Esophagus squamous epithelium (tissue), 4 donors: ENCODE data around the gene ITGA11.

Experiments
- CTCF ChIP-seq, 6 experiments: fragments of 450-650 bp in 4 of 6; fragments of 200-600 bp in 2 of 6; sonication (generic) in 2 of 6; IDR thresholded peaks; one replicate each; pipeline ENCODE4 v1.5.1; 2016 to 2019; ENCODE audit warnings: antibody characterized with exemption in 6 of 6, mild to moderate bottlenecking in 4 of 6, moderate library complexity in 4 of 6
- POLR2A ChIP-seq, 4 donors: fragments of 450-650 bp; IDR thresholded peaks; one replicate each; pipeline ENCODE4 v1.6.1; 2017; ENCODE audit warnings: antibody characterized with exemption in 4 of 4, mild to moderate bottlenecking in 4 of 4, moderate library complexity in 3 of 4

DNA sequence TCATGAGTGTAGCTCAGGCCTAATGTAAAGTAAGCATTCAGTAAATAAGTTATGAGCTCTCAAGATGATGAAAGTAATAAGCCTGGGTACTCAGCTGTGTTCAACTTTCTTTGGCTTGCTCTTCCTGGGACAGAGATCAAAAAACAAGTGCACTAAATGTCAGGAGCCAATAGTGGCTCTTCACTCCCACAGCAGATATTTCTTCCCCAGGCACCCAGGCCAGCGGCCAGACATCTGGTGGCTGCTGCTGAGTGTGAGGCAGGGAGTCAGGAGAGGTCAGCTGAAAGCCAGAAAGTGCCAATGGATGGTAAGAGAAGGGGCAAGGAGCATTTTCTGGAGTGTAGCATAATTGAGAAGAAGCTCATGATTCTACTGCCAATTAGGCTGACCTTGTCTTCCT lies 18.2 kb upstream of the ITGA11 start:
- TF ChIP-seq CTCF (IDR thresholded peaks at IDR 0.05) (no peak), POLR2A (IDR thresholded peaks at IDR 0.05) (no peak)
